ENCODE results near the gene SCRN2. TPM values are rescaled to one million over a fixed set of nuclear protein-coding genes. Genes with fewer than 3 reads are reported as not detected.

SCRN2 gene
- total and polyA plus RNA-seq, 2 of the 13 experiments (the other 11 are each of a cell fraction or from before 2014, with no cell fraction given) = 21.7 to 29.5 TPM

- TF ChIP-seq ZNF142 (CRISPR knock-in tag; IDR thresholded peaks at IDR 0.05) (no peak), ZNF224 (CRISPR knock-in tag; IDR thresholded peaks at IDR 0.05) (no peak), SKI (IDR thresholded peaks at IDR 0.05; ENCODE audit: partially characterized antibody) (no peak), DMTF1 (CRISPR knock-in tag; IDR thresholded peaks at IDR 0.05) (no peak), ZNF235 (CRISPR knock-in tag; IDR thresholded peaks at IDR 0.05; ENCODE audit: borderline replicate concordance) (no peak), NFYB (CRISPR knock-in tag; IDR thresholded peaks at IDR 0.05) (no peak), SETDB1 (CRISPR knock-in tag; IDR thresholded peaks at IDR 0.05; ENCODE audit: borderline replicate concordance) (no peak), HMGA1 (CRISPR knock-in tag; conservative IDR thresholded peaks at IDR 0.05) (no peak), RBM39 (IDR thresholded peaks at IDR 0.05; ENCODE audit: low read depth, low read length, poor library complexity, severe bottlenecking) (no peak), ZNF550 (CRISPR knock-in tag; IDR thresholded peaks at IDR 0.05; ENCODE audit: borderline replicate concordance) (no peak), ZNF282 (IDR thresholded peaks at IDR 0.05; ENCODE audit: partially characterized antibody) (no peak), HMGXB3 (CRISPR knock-in tag; IDR thresholded peaks at IDR 0.05; ENCODE audit: borderline replicate concordance) (no peak), TSC22D2 (CRISPR knock-in tag; IDR thresholded peaks at IDR 0.05; ENCODE audit: borderline replicate concordance) (no peak), HNF4G (IDR thresholded peaks at IDR 0.05; ENCODE audit: borderline replicate concordance, low read depth, low read length) (no peak), HNF4G (CRISPR knock-in tag; IDR thresholded peaks at IDR 0.05; ENCODE audit: borderline replicate concordance, low read depth) (no peak), FOXM1 (CRISPR knock-in tag; IDR thresholded peaks at IDR 0.05) (no peak), ZNF263 (CRISPR knock-in tag; IDR thresholded peaks at IDR 0.05) (no peak)
These were observed 48.9 kb upstream of the SCRN2 start (continued) for GRCh38 chr17:47889734-47890529.

Data from HepG2 (cell line).